ENCODE data around the gene DYNLT4.

DYNLT4 gene

DNA sequence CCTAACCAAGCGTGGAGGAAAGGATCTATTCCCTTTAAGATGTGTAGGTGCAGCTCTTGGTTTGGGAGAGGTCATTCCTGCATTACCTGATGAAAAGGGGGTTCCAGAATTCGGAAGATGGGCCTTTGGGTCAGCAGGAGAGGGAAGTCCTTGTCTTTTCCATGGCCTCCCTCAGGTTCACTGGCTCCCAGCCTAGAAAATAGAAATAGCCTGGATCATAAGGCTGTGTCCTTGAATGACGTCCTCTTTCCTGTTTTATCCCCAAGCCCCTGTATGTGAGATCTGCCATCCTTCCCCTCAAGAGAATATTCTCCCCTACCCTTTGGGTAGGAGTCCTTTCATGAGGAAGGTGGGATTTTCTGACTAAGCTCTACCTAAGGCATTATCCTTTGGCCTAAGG is 46.3 kb downstream of the DYNLT4 start:
- TF ChIP-seq, protein P1, sequence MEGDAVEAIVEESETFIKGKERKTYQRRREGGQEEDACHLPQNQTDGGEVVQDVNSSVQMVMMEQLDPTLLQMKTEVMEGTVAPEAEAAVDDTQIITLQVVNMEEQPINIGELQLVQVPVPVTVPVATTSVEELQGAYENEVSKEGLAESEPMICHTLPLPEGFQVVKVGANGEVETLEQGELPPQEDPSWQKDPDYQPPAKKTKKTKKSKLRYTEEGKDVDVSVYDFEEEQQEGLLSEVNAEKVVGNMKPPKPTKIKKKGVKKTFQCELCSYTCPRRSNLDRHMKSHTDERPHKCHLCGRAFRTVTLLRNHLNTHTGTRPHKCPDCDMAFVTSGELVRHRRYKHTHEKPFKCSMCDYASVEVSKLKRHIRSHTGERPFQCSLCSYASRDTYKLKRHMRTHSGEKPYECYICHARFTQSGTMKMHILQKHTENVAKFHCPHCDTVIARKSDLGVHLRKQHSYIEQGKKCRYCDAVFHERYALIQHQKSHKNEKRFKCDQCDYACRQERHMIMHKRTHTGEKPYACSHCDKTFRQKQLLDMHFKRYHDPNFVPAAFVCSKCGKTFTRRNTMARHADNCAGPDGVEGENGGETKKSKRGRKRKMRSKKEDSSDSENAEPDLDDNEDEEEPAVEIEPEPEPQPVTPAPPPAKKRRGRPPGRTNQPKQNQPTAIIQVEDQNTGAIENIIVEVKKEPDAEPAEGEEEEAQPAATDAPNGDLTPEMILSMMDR (IDR thresholded peaks at IDR 0.05; ENCODE audit: insufficient read depth, low read length, poor library complexity, severe bottlenecking): no peak
- TF ChIP-seq EZH2phosphoT487 (conservative IDR thresholded peaks at IDR 0.05; ENCODE audit: low read length): no peak
- H3K9ac ChIP-seq (ENCODE audit: low read length): no peak overlapping the region
- no peaks in the 10 kb centered on the region for H3K27me3 ChIP-seq (ENCODE audit: low read length)
- H3K79me2 ChIP-seq (ENCODE audit: insufficient read depth, low read length): no peaks in the 10 kb centered on the region
- peaks cover 12% of the 10 kb centered on the region for H3K36me3 ChIP-seq (ENCODE audit: low read length)
- no peak overlapping the region for H2AFZ ChIP-seq (ENCODE audit: low read depth, low read length, severe bottlenecking)
- no peak overlapping the region for H3K4me2 ChIP-seq (ENCODE audit: low read depth, low read length, poor library complexity, severe bottlenecking)
- H4K20me1 ChIP-seq (ENCODE audit: low read depth, low read length): no peaks in the 10 kb centered on the region
- no peak overlapping the region for H3K4me3 ChIP-seq (ENCODE audit: insufficient read depth, low read length, poor library complexity, severe bottlenecking)
- no peak overlapping the region for H3K27ac ChIP-seq (ENCODE audit: low read depth, low read length)
- no peaks in the 10 kb centered on the region for H3K9me2 ChIP-seq (replicated peaks; ENCODE audit: insufficient read depth, low read length)
- no peaks in the 10 kb centered on the region for H3K9me3 ChIP-seq (ENCODE audit: insufficient read depth, low read length)
- H3F3A ChIP-seq (ENCODE audit: insufficient read depth): no peaks in the 10 kb centered on the region

DNA sequence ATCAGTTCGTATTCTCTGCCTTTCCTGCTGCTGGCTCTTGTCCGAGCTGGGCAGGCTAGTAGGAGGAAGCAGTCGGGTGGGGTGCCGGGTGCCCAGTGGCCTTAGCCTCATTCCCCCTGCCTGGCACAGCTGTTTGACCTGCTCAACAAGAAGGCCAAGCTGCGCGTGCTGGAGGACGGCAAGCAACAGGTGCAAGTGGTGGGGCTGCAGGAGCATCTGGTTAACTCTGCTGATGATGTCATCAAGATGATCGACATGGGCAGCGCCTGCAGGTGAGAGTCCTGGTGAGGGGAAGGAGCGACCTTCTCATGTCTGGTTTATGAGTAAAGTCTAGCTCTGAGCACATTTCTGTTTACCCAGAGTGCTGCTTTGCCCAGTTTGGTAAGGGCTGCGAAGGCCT is 48.1 kb downstream of the DYNLT4 start:
- no peak overlapping the region for H3K27ac ChIP-seq (ENCODE audit: low read depth, low read length)
- TF ChIP-seq, protein P1 (IDR thresholded peaks at IDR 0.05; ENCODE audit: insufficient read depth, low read length, poor library complexity, severe bottlenecking): no peak
- TF ChIP-seq EZH2phosphoT487 (conservative IDR thresholded peaks at IDR 0.05; ENCODE audit: low read length): no peak
- no peaks in the 10 kb centered on the region for H3F3A ChIP-seq (ENCODE audit: insufficient read depth)
- H3K4me3 ChIP-seq (ENCODE audit: insufficient read depth, low read length, poor library complexity, severe bottlenecking): no peak overlapping the region
- H2AFZ ChIP-seq (ENCODE audit: low read depth, low read length, severe bottlenecking): no peak overlapping the region
- no peaks in the 10 kb centered on the region for H3K9me3 ChIP-seq (ENCODE audit: insufficient read depth, low read length)
- no peaks in the 10 kb centered on the region for H4K20me1 ChIP-seq (ENCODE audit: low read depth, low read length)
- no peaks in the 10 kb centered on the region for H3K79me2 ChIP-seq (ENCODE audit: insufficient read depth, low read length)
- H3K36me3 ChIP-seq (ENCODE audit: low read length): peaks cover 17% of the 10 kb centered on the region
- H3K27me3 ChIP-seq (ENCODE audit: low read length): no peaks in the 10 kb centered on the region
- no peaks in the 10 kb centered on the region for H3K9me2 ChIP-seq (replicated peaks; ENCODE audit: insufficient read depth, low read length)
- H3K9ac ChIP-seq (ENCODE audit: low read length): no peak overlapping the region
- no peak overlapping the region for H3K4me2 ChIP-seq (ENCODE audit: low read depth, low read length, poor library complexity, severe bottlenecking)

DNA sequence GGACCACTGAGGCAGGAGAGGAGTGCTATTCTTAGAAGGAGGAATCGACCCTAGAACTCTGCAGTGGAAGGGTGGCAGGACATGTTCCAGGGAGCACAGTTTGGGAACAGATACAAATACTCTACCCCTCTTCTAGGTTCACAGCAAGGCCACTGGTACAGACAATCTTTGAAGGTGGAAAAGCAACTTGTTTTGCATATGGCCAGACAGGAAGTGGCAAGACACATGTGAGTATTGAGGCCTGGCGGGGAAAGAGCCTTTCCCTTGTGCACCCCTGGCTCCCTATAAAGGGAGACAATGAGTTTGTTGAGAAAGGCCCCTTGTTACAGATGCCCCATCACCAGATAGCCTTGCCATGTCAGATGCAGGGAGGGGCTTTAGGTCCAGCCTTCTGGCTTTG is 49.7 kb downstream of the DYNLT4 start:
- Histone ChIP-seq H3F3A (ENCODE audit: insufficient read depth) (no peaks in the 10 kb centered on the region; the same call in 1 of the 2 replicates), H2AFZ (ENCODE audit: low read depth, low read length, severe bottlenecking) (no peak overlapping the region)

More for the DNA sequence above, 49.7 kb downstream of the DYNLT4 start:
- Histone ChIP-seq H3K27ac (ENCODE audit: low read depth, low read length) (peak overlapping the region; percentile 19; the same call in 1 of the 2 replicates), H3K4me2 (ENCODE audit: low read depth, low read length, poor library complexity, severe bottlenecking) (no peak overlapping the region), H3K4me3 (ENCODE audit: insufficient read depth, low read length, poor library complexity, severe bottlenecking) (no peak overlapping the region), H3K36me3 (ENCODE audit: low read length) (peaks cover 29% of the 10 kb centered on the region), H3K9ac (ENCODE audit: low read length) (no peak overlapping the region; the same call in 1 of the 2 replicates), H3K9me3 (ENCODE audit: insufficient read depth, low read length) (no peaks in the 10 kb centered on the region), H4K20me1 (ENCODE audit: low read depth, low read length) (no peaks in the 10 kb centered on the region), H3K79me2 (ENCODE audit: insufficient read depth, low read length) (no peaks in the 10 kb centered on the region), H3K27me3 (ENCODE audit: low read length) (no peaks in the 10 kb centered on the region), H3K9me2 (replicated peaks; ENCODE audit: insufficient read depth, low read length) (no peaks in the 10 kb centered on the region)
- no peak for TF ChIP-seq EZH2phosphoT487 (conservative IDR thresholded peaks at IDR 0.05; ENCODE audit: low read length)
- TF ChIP-seq, protein P1 (IDR thresholded peaks at IDR 0.05; ENCODE audit: insufficient read depth, low read length, poor library complexity, severe bottlenecking): no peak
